22Rv1 (cell line): ENCODE results near the gene MRPS7.

Source experiments
- CTCF ChIP-seq: fragments of 450-650 bp; IDR thresholded peaks from 2 replicates; pipeline ENCODE4 v1.5.1; 2017; ENCODE audit warnings: mild to moderate bottlenecking
- ZFX ChIP-seq: fragments of 450-650 bp; IDR thresholded peaks from 2 replicates; pipeline ENCODE4 v1.6.1; 2017; ENCODE audit warnings: antibody characterized with exemption, borderline replicate concordance

GRCh38 chr17:75239778-75240393 is 21.8 kb upstream of the MRPS7 start:
- TF ChIP-seq CTCF (no peak), ZFX (no peak)
